ENCODE results near the gene DCXR. TPM values are rescaled to one million over a fixed set of nuclear protein-coding genes. Genes with fewer than 3 reads are reported as not detected.
A peak's percentile ranks its signal among the peaks of the same experiment; 100 is the strongest.

The DCXR gene
- total RNA-seq, 1 experiment from 2014 or later, result 140 TPM

DNA sequence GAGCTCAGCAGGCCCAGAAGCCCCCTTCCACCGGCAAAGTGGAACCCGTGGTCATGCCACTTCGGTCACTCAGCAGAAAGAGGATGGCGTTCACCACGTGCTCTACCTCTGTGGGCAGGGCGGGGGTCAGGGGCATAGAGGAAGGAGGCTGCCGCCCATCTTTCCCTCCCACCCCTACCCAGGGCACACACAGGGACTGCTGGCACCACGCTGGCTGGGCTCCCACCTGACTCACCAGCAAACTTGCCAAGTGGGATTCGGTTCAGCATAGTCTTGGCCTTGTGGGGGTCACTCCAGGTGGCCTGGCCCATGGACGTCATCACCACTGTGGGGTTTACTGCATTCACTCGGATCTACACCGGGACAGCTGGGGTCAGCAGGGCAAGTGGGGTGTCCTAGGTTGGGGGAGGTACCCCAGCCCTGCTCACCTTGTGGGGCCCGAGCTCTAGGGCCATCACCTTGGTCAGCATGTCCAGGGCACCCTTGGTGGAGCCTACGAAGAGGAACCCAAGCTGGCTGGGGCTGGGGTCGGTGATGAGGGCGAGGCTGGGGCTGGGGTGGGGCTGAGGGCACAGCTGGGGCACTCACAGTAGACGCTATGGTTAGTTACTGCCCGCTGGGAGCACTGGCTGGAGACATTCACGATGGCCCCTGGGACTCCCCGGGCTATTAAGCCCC is 1.4 kb downstream of the DCXR start:
- Histone ChIP-seq H3K36me3 (ENCODE audit: insufficient read depth, low read length, poor library complexity, severe bottlenecking) (no peaks in the 10 kb centered on the region), H3K27me3 (replicated peaks; ENCODE audit: insufficient read depth, low read depth, low read length, poor library complexity) (no peaks in the 10 kb centered on the region), H3K9me3 (ENCODE audit: low read depth, low read length, poor library complexity, severe bottlenecking) (no peaks in the 10 kb centered on the region), H3K27ac (ENCODE audit: low read depth, low read length, poor library complexity, severe bottlenecking) (peak overlapping the region; percentile 92), H3K4me3 (ENCODE audit: low read depth, low read length, poor library complexity, severe bottlenecking) (peak overlapping the region; percentile 95), H3K4me1 (ENCODE audit: insufficient read depth, low read length, poor library complexity, severe bottlenecking) (peaks cover 11% of the 10 kb centered on the region)
- no peak for DNase-seq (ENCODE audit: low spot score)
- ChIA-PET POLR2A (ENCODE audit: low non-redundant PET) (no interaction called here), CTCF (no interaction called here)
- TF ChIP-seq, protein P1, sequence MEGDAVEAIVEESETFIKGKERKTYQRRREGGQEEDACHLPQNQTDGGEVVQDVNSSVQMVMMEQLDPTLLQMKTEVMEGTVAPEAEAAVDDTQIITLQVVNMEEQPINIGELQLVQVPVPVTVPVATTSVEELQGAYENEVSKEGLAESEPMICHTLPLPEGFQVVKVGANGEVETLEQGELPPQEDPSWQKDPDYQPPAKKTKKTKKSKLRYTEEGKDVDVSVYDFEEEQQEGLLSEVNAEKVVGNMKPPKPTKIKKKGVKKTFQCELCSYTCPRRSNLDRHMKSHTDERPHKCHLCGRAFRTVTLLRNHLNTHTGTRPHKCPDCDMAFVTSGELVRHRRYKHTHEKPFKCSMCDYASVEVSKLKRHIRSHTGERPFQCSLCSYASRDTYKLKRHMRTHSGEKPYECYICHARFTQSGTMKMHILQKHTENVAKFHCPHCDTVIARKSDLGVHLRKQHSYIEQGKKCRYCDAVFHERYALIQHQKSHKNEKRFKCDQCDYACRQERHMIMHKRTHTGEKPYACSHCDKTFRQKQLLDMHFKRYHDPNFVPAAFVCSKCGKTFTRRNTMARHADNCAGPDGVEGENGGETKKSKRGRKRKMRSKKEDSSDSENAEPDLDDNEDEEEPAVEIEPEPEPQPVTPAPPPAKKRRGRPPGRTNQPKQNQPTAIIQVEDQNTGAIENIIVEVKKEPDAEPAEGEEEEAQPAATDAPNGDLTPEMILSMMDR (conservative IDR thresholded peaks at IDR 0.05; ENCODE audit: low read depth, low read length), result no peak
- TF ChIP-seq EZH2 (IDR thresholded peaks at IDR 0.05; ENCODE audit: borderline replicate concordance, low read depth, low read length, poor library complexity, severe bottlenecking), result no peak
- TSS peak; percentile 79 for BruUV-seq (replicated peaks)
- intact Hi-C loops (cut with micrococcal nuclease; ENCODE audit: unreplicated experiment), result loop anchor here (5.0 kb wide), 1 partner anchor 61 kb away; the partner anchor contains the start of gene FASN

GRCh38 chr17:82035488-82035887 is 2.0 kb downstream of the DCXR start:
- peaks cover 11% of the 10 kb centered on the region for H3K4me1 ChIP-seq (ENCODE audit: insufficient read depth, low read length, poor library complexity, severe bottlenecking)
- H3K36me3 ChIP-seq (ENCODE audit: insufficient read depth, low read length, poor library complexity, severe bottlenecking), result no peaks in the 10 kb centered on the region
- peak overlapping the region; percentile 1 for H3K27ac ChIP-seq (ENCODE audit: low read depth, low read length, poor library complexity, severe bottlenecking)
- intact Hi-C loops (cut with micrococcal nuclease; ENCODE audit: unreplicated experiment), result loop anchor here (5.0 kb wide), 1 partner anchor 62 kb away; the partner anchor contains the start of gene FASN
- BruUV-seq (replicated peaks), result no TSS peak
- ChIA-PET POLR2A (ENCODE audit: low non-redundant PET) (no interaction called here), CTCF (no interaction called here)
- no peaks in the 10 kb centered on the region for H3K27me3 ChIP-seq (replicated peaks; ENCODE audit: insufficient read depth, low read depth, low read length, poor library complexity)
- no peaks in the 10 kb centered on the region for H3K9me3 ChIP-seq (ENCODE audit: low read depth, low read length, poor library complexity, severe bottlenecking)
- H3K4me3 ChIP-seq (ENCODE audit: low read depth, low read length, poor library complexity, severe bottlenecking), result no peak overlapping the region
- DNase-seq (ENCODE audit: low spot score), result no peak
- no peak for TF ChIP-seq EZH2 (IDR thresholded peaks at IDR 0.05; ENCODE audit: borderline replicate concordance, low read depth, low read length, poor library complexity, severe bottlenecking)
- TF ChIP-seq, protein P1 (conservative IDR thresholded peaks at IDR 0.05; ENCODE audit: low read depth, low read length), result no peak

GRCh38 chr17:82034371-82035011 is 3.0 kb downstream of the DCXR start:
- TF ChIP-seq EZH2 (IDR thresholded peaks at IDR 0.05; ENCODE audit: borderline replicate concordance, low read depth, low read length, poor library complexity, severe bottlenecking), result no peak
- TF ChIP-seq, protein P1 (conservative IDR thresholded peaks at IDR 0.05; ENCODE audit: low read depth, low read length), result no peak
- no peak overlapping the region for H3K27ac ChIP-seq (ENCODE audit: low read depth, low read length, poor library complexity, severe bottlenecking)
- POLR2A ChIA-PET (ENCODE audit: low non-redundant PET), result no interaction called here
- no peaks in the 10 kb centered on the region for H3K27me3 ChIP-seq (replicated peaks; ENCODE audit: insufficient read depth, low read depth, low read length, poor library complexity)
- H3K4me1 ChIP-seq (ENCODE audit: insufficient read depth, low read length, poor library complexity, severe bottlenecking), result peaks cover 11% of the 10 kb centered on the region
- BruUV-seq (replicated peaks), result no TSS peak
- H3K36me3 ChIP-seq (ENCODE audit: insufficient read depth, low read length, poor library complexity, severe bottlenecking), result no peaks in the 10 kb centered on the region
- CTCF ChIA-PET, result interaction anchor here (0.5 to 0.7 kb wide), 2 partner anchors 82 to 151 kb away, joined by 3 to 5 read pairs; no protein-coding TSS in a partner anchor
- DNase-seq (ENCODE audit: low spot score), result no peak
- no peaks in the 10 kb centered on the region for H3K9me3 ChIP-seq (ENCODE audit: low read depth, low read length, poor library complexity, severe bottlenecking)
- H3K4me3 ChIP-seq (ENCODE audit: low read depth, low read length, poor library complexity, severe bottlenecking), result no peak overlapping the region
- intact Hi-C loops (cut with micrococcal nuclease; ENCODE audit: unreplicated experiment), result loop anchor here (5.0 kb wide), 2 partner anchors 63 to 118 kb away; partner anchors contain the start of gene FASN

Data from A673 (cell line).